Measurements from ENCODE around the gene PNMT.

DNA sequence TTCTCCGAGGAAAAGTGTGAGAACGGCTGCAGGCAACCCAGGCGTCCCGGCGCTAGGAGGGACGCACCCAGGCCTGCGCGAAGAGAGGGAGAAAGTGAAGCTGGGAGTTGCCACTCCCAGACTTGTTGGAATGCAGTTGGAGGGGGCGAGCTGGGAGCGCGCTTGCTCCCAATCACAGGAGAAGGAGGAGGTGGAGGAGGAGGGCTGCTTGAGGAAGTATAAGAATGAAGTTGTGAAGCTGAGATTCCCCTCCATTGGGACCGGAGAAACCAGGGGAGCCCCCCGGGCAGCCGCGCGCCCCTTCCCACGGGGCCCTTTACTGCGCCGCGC is 31.5 kb downstream of the PNMT start, which contains the start of gene ERBB2:
- TF ChIP-seq, protein P1, sequence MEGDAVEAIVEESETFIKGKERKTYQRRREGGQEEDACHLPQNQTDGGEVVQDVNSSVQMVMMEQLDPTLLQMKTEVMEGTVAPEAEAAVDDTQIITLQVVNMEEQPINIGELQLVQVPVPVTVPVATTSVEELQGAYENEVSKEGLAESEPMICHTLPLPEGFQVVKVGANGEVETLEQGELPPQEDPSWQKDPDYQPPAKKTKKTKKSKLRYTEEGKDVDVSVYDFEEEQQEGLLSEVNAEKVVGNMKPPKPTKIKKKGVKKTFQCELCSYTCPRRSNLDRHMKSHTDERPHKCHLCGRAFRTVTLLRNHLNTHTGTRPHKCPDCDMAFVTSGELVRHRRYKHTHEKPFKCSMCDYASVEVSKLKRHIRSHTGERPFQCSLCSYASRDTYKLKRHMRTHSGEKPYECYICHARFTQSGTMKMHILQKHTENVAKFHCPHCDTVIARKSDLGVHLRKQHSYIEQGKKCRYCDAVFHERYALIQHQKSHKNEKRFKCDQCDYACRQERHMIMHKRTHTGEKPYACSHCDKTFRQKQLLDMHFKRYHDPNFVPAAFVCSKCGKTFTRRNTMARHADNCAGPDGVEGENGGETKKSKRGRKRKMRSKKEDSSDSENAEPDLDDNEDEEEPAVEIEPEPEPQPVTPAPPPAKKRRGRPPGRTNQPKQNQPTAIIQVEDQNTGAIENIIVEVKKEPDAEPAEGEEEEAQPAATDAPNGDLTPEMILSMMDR (IDR thresholded peaks at IDR 0.05 in 8 of 11, conservative IDR thresholded peaks at IDR 0.05 in 3 of 11), result no peak
- TF ChIP-seq POLR2A (IDR thresholded peaks at IDR 0.05), result no peak

Measured in spleen (tissue), 7 donors.